ENCODE measurements around the gene CCHCR1.

DNA sequence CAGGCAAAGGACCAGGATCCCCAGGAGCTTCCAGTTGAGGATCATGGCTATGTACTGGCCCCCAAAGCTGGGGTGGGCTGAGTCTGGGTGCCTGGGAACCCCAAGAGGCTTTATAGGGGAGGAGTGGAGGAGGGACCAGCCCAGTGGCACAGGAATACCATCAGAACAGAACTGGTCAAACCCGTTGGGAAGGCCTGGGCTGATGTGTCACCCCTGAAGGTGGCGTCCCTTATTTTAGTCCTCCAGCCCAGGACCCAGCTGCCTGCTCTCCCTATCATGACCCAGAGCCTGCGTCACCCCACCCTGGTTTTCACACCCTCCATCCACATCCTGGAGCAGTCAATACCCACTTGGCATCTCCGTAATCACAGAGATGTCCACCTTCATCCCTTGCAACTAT is 18.6 kb downstream of the CCHCR1 start, which contains the start of gene PSORS1C2:
- TF ChIP-seq CTCF (IDR thresholded peaks at IDR 0.05) = no peak
- no peak for TF ChIP-seq POLR2A (IDR thresholded peaks at IDR 0.05)

Data from tibial nerve (tissue), 3 donors.